Neural progenitor cell (in vitro differentiated cells): ENCODE results near the gene MAD1L1. TPM values are rescaled to one million over a fixed set of nuclear protein-coding genes. Genes with fewer than 3 reads are reported as not detected.

Experiments
- DNase-seq: peaks from one replicate; pipeline ENCODE4 v3.0.0-alpha.2; 2016; ENCODE audit warnings: low spot score
- H2AFZ ChIP-seq: fragments of 200-600 bp; sonication (generic); replicated peaks from 2 replicates; pipeline ENCODE4 v1.6.1; 2016; ENCODE audit warnings: antibody characterized with exemption
- H3F3A ChIP-seq: fragments of 200-600 bp; sonication (generic); 2 replicates; pipeline ENCODE4 v1.6.1; 2016; ENCODE audit warnings: antibody characterized with exemption, low read depth
- H3K27ac ChIP-seq: fragments of 200-600 bp; sonication (generic); 2 replicates; pipeline ENCODE4 v1.5.1; 2016; ENCODE audit warnings: mild to moderate bottlenecking
- H3K27me3 ChIP-seq: fragments of 200-600 bp; sonication (generic); 2 replicates; pipeline ENCODE4 v1.6.1; 2016; ENCODE audit warnings: mild to moderate bottlenecking, moderate library complexity
- H3K36me3 ChIP-seq: fragments of 200-600 bp; sonication (generic); 2 replicates; pipeline ENCODE4 v1.5.1; 2016
- H3K4me1 ChIP-seq: fragments of 200-600 bp; sonication (generic); 2 replicates; pipeline ENCODE4 v1.6.1; 2016; ENCODE audit warnings: mixed run types
- H3K4me2 ChIP-seq: fragments of 200-600 bp; sonication (generic); 2 replicates; pipeline ENCODE4 v1.6.1; 2016
- H3K4me3 ChIP-seq: fragments of 200-600 bp; sonication (generic); 2 replicates; pipeline ENCODE4 v1.5.1; 2016
- H3K79me2 ChIP-seq: fragments of 200-600 bp; sonication (generic); 2 replicates; pipeline ENCODE4 v1.6.1; 2016; ENCODE audit warnings: low read depth
- H3K9ac ChIP-seq: fragments of 200-600 bp; sonication (generic); 2 replicates; pipeline ENCODE4 v1.6.1; 2016
- H3K9me3 ChIP-seq: fragments of 200-600 bp; sonication (generic); 2 replicates; pipeline ENCODE4 v1.5.1; 2016; ENCODE audit warnings: low read depth
- H4K20me1 ChIP-seq: fragments of 200-600 bp; sonication (generic); 2 replicates; pipeline ENCODE4 v1.6.1; 2016; ENCODE audit warnings: low read depth
- H3K27ac Mint-ChIP-seq: 3 replicates; pipeline ENCODE4 v1.8.0; 2021; ENCODE audit warnings: mixed read lengths
- H3K27me3 Mint-ChIP-seq: 2 replicates; pipeline ENCODE4 v1.8.0; 2022; ENCODE audit warnings: low read depth, mild to moderate bottlenecking, inconsistent platforms, moderate library complexity, mixed read lengths; ENCODE audit not compliant: insufficient read depth
- H3K36me3 Mint-ChIP-seq: 3 replicates; pipeline ENCODE4 v1.8.0; 2021; ENCODE audit warnings: mixed read lengths
- H3K4me1 Mint-ChIP-seq: 3 replicates; pipeline ENCODE4 v1.8.0; 2021; ENCODE audit warnings: mixed read lengths
- H3K4me3 Mint-ChIP-seq: 3 replicates; pipeline ENCODE4 v1.8.0; 2021; ENCODE audit warnings: mild to moderate bottlenecking, moderate library complexity, mixed read lengths
- H3K9me3 Mint-ChIP-seq: 3 replicates; pipeline ENCODE4 v1.8.0; 2020; ENCODE audit warnings: mixed read lengths
- EZH2 ChIP-seq: fragments of 200-600 bp; sonication (generic); IDR thresholded peaks from 2 replicates; pipeline ENCODE4 v1.6.1; 2017; ENCODE audit warnings: antibody characterized with exemption, mild to moderate bottlenecking, moderate library complexity
- EZH2phosphoT487 ChIP-seq: fragments of 200-600 bp; sonication (generic); IDR thresholded peaks from 2 replicates; pipeline ENCODE4 v1.6.1; 2017; ENCODE audit warnings: antibody characterized with exemption
- total RNA-seq: library from RNA; depleted of rRNA; stranded (reverse); fragments of >200 nt; gene quantifications from 2 replicates; pipeline ENCODE4 v1.2.3, GENCODE V29; 2015; ENCODE audit warnings: low replicate concordance
- TF ChIP-seq, protein P1 (sequence below): fragments of 200-600 bp; sonication (generic); IDR thresholded peaks from 2 replicates; pipeline ENCODE4 v1.5.1; 2017; ENCODE audit warnings: antibody characterized with exemption, mild to moderate bottlenecking

The MAD1L1 gene
- total RNA-seq, 1 donor from 2014 or later = 23.7 TPM

DNA sequence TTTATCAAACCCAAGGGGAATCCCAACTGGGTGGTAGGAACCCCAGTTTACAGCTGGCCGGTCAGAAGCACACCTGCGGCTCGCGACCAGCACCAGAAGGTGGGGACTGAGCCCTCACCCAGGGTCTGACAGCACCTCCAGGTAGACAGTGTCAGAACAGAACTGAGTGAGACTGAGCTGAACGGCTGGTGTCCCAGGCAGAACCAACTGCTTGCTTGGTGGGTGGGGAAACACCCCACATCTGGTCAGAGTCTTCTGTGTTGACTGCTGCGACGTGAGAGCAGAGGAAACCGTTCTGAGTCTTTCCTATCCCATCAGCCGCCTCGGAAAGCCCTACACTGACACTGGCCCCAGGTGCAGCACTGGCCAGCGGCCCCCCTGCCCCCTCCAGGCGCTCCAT, 160.7 kb downstream of the MAD1L1 start:
- Histone ChIP-seq H3K27me3 (no peaks in the 10 kb centered on the region), H3K27ac (no peak overlapping the region), H3K4me3 (no peak overlapping the region), H2AFZ (no peak overlapping the region), H3K79me2 (no peaks in the 10 kb centered on the region), H3F3A (peaks cover 14% of the 10 kb centered on the region), H3K4me2 (peak overlapping the region; percentile 35), H3K9ac (no peak overlapping the region), H3K9me3 (no peaks in the 10 kb centered on the region), H3K4me1 (peaks cover 36% of the 10 kb centered on the region), H3K36me3 (no peaks in the 10 kb centered on the region), H4K20me1 (no peaks in the 10 kb centered on the region)
- no peaks in the 10 kb centered on the region for H3K9me3 Mint-ChIP-seq
- H3K4me1 Mint-ChIP-seq = peaks cover 58% of the 10 kb centered on the region
- no peak overlapping the region for H3K4me3 Mint-ChIP-seq
- H3K27me3 Mint-ChIP-seq = peaks cover 12% of the 10 kb centered on the region
- DNase-seq = no peak
- TF ChIP-seq, protein P1, sequence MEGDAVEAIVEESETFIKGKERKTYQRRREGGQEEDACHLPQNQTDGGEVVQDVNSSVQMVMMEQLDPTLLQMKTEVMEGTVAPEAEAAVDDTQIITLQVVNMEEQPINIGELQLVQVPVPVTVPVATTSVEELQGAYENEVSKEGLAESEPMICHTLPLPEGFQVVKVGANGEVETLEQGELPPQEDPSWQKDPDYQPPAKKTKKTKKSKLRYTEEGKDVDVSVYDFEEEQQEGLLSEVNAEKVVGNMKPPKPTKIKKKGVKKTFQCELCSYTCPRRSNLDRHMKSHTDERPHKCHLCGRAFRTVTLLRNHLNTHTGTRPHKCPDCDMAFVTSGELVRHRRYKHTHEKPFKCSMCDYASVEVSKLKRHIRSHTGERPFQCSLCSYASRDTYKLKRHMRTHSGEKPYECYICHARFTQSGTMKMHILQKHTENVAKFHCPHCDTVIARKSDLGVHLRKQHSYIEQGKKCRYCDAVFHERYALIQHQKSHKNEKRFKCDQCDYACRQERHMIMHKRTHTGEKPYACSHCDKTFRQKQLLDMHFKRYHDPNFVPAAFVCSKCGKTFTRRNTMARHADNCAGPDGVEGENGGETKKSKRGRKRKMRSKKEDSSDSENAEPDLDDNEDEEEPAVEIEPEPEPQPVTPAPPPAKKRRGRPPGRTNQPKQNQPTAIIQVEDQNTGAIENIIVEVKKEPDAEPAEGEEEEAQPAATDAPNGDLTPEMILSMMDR = no peak
- TF ChIP-seq EZH2phosphoT487 (no peak), EZH2 (no peak)
- peak overlapping the region; percentile 78 for H3K27ac Mint-ChIP-seq
- peaks cover 10% of the 10 kb centered on the region for H3K36me3 Mint-ChIP-seq

DNA sequence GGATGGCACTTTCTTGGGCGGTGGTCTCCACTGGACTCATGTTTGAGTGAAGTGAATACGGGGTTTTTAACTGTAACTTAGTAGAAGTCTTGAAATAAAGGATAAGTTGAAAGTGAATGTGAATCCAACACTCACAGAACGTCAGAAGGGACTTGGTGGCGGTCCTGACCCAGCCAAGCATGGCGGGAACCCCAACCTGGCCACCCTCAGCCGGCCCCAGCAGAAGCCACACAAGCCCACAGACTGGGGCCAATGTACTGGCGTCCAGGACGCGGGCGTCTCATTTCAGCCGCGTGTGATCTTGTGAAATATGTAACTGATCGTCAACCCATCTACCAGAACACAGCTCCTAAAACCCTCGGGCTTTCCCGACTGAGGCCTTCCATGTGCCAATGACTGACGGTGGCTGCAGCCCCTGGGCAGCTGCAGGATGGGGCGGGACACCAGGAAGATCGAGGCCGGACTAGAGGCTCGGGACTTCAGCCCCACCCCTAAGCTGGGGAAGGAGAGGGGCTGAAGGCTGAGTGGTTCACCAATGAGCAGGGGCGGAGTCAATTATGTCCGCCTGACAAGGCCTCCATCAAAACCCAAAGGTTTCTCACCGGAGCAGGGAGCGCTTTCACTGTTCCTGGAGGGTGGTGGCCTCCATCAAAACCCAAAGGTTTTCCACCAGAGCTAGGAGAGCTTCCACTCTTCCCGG, 161.5 kb downstream of the MAD1L1 start:
- Mint-ChIP-seq H3K9me3 (no peaks in the 10 kb centered on the region), H3K36me3 (peaks cover 3% of the 10 kb centered on the region), H3K27ac (peak overlapping the region; percentile 86), H3K27me3 (peaks cover 12% of the 10 kb centered on the region), H3K4me3 (no peak overlapping the region), H3K4me1 (peaks cover 59% of the 10 kb centered on the region)
- Histone ChIP-seq H3K27ac (no peak overlapping the region), H2AFZ (no peak overlapping the region), H3K9ac (no peak overlapping the region), H3K36me3 (no peaks in the 10 kb centered on the region), H3K9me3 (no peaks in the 10 kb centered on the region), H3K4me3 (no peak overlapping the region), H3F3A (peaks cover 14% of the 10 kb centered on the region), H3K27me3 (no peaks in the 10 kb centered on the region), H3K4me2 (peak overlapping the region; percentile 35), H4K20me1 (no peaks in the 10 kb centered on the region), H3K4me1 (peaks cover 36% of the 10 kb centered on the region), H3K79me2 (no peaks in the 10 kb centered on the region)
- DNase-seq = peak; percentile 83
- TF ChIP-seq, protein P1 = no peak
- no peak for TF ChIP-seq EZH2
- TF ChIP-seq EZH2phosphoT487 = no peak

DNA sequence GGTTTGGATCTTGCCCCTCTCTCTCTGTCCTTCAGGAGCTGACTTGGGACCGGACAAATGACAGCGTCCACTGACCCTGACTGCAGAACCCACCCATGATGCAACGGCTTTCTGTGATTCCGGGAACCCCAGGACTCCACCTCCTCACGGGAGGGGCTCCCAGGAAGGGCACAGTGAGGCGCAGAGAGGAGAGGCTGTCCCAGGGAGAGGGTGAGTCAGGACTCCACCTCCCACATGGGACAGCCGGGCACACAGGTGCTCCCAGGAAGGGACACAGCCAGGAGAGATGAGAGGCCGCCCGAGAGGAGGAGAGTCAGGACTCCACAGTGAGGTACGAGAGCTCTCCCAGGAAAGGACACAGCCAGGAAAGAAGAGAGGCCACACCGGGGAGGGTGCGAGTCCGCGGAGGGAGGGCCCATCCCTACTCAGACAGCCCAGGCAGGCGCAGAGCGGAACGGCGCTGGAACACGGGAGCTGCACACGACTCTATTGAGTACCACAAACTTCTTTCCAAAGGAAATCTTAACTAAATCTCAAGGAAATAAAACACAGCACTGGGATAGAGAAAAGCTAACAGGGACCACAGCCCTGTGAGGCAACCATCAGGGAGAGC, 162.5 kb downstream of the MAD1L1 start:
- Mint-ChIP-seq H3K27ac (peak overlapping the region; percentile 86), H3K9me3 (no peaks in the 10 kb centered on the region), H3K4me3 (peak overlapping the region; percentile 77), H3K27me3 (peaks cover 12% of the 10 kb centered on the region), H3K36me3 (peaks cover 2% of the 10 kb centered on the region), H3K4me1 (peaks cover 63% of the 10 kb centered on the region)
- peak overlapping the region; percentile 91 for H3K27ac ChIP-seq
- H3K9me3 ChIP-seq = no peaks in the 10 kb centered on the region
- no peak for DNase-seq
- H3K4me1 ChIP-seq = peaks cover 36% of the 10 kb centered on the region
- H2AFZ ChIP-seq = no peak overlapping the region
- H3K4me3 ChIP-seq = no peak overlapping the region
- no peaks in the 10 kb centered on the region for H3K36me3 ChIP-seq
- H3K79me2 ChIP-seq = no peaks in the 10 kb centered on the region
- no peak for TF ChIP-seq EZH2
- TF ChIP-seq, protein P1 = no peak
- no peak overlapping the region for H3K9ac ChIP-seq
- H3K27me3 ChIP-seq = no peaks in the 10 kb centered on the region
- H4K20me1 ChIP-seq = no peaks in the 10 kb centered on the region
- peak overlapping the region; percentile 43 for H3K4me2 ChIP-seq
- peaks cover 14% of the 10 kb centered on the region for H3F3A ChIP-seq
